H9 (cell line): ENCODE results near the gene CBX3. TPM values are rescaled to one million over a fixed set of nuclear protein-coding genes. Genes with fewer than 3 reads are reported as not detected.

ENCODE experiments used
- DNase-seq: peaks from one replicate; pipeline ENCODE4 v3.0.0-alpha.2; 2017
- H2AFZ ChIP-seq: one replicate; pipeline ENCODE4 v1.6.1; 2013; ENCODE audit warnings: mild to moderate bottlenecking, low read length, control low read depth, moderate library complexity
- H2AK5ac ChIP-seq: 2 replicates; pipeline ENCODE4 v1.6.1; 2013; ENCODE audit warnings: low read length, control low read depth, mixed read lengths; ENCODE audit not compliant: insufficient read length
- H2BK120ac ChIP-seq: one replicate; pipeline ENCODE4 v1.6.1; 2013; ENCODE audit warnings: low read depth, mild to moderate bottlenecking, low read length, control low read depth, inconsistent platforms; ENCODE audit not compliant: poor library complexity, severe bottlenecking
- H2BK12ac ChIP-seq: 2 replicates; pipeline ENCODE4 v1.6.1; 2013; ENCODE audit warnings: low read length, control low read depth, mixed read lengths, low read depth; ENCODE audit not compliant: insufficient read length
- H2BK15ac ChIP-seq: 2 replicates; pipeline ENCODE4 v1.6.1; 2013; ENCODE audit warnings: low read depth, low read length, control low read depth
- H2BK20ac ChIP-seq: one replicate; pipeline ENCODE4 v1.6.1; 2013; ENCODE audit warnings: low read depth, mild to moderate bottlenecking, low read length, control low read depth, inconsistent platforms; ENCODE audit not compliant: poor library complexity, severe bottlenecking
- H2BK5ac ChIP-seq: 2 replicates; pipeline ENCODE4 v1.6.1; 2013; ENCODE audit warnings: low read length, control low read depth, mixed read lengths; ENCODE audit not compliant: insufficient read length
- H3K14ac ChIP-seq: 2 replicates; pipeline ENCODE4 v1.6.1; 2013; ENCODE audit warnings: low read length, control low read depth; ENCODE audit not compliant: insufficient read depth
- H3K18ac ChIP-seq: 2 replicates; pipeline ENCODE4 v1.6.1; 2013; ENCODE audit warnings: low read depth, mild to moderate bottlenecking, mixed read lengths, low read length, control low read depth; ENCODE audit not compliant: insufficient read length
- H3K23ac ChIP-seq: 2 replicates; pipeline ENCODE4 v1.6.1; 2013; ENCODE audit warnings: low read length, control low read depth, mixed read lengths, low read depth; ENCODE audit not compliant: insufficient read length
- H3K23me2 ChIP-seq: 2 replicates; pipeline ENCODE4 v1.6.1; 2013; ENCODE audit warnings: low read depth, mild to moderate bottlenecking, mixed read lengths, low read length, control low read depth; ENCODE audit not compliant: insufficient read length, poor library complexity, severe bottlenecking
- H3K27ac ChIP-seq: 2 replicates; pipeline ENCODE4 v1.5.1; 2013; ENCODE audit warnings: low read length, control low read depth, mixed read lengths, low read depth; ENCODE audit not compliant: insufficient read length
- H3K27me3 ChIP-seq: 2 replicates; pipeline ENCODE4 v1.6.1; 2013; ENCODE audit warnings: low read length, control low read depth, inconsistent platforms; ENCODE audit not compliant: insufficient read depth
- H3K4ac ChIP-seq: 2 replicates; pipeline ENCODE4 v1.6.1; 2013; ENCODE audit warnings: low read depth, mild to moderate bottlenecking, control low read depth, inconsistent platforms, low read length, moderate library complexity
- H3K4me1 ChIP-seq: 2 replicates; pipeline ENCODE4 v1.6.1; 2013; ENCODE audit warnings: low read length, control low read depth, inconsistent platforms; ENCODE audit not compliant: insufficient read depth
- H3K4me2 ChIP-seq: 2 replicates; pipeline ENCODE4 v1.6.1; 2013; ENCODE audit warnings: low read length, control low read depth, mixed read lengths; ENCODE audit not compliant: insufficient read length, insufficient read depth
- H3K56ac ChIP-seq: 2 replicates; pipeline ENCODE4 v1.6.1; 2013; ENCODE audit warnings: low read depth, mild to moderate bottlenecking, mixed read lengths, low read length, control low read depth; ENCODE audit not compliant: insufficient read length
- H3K79me1 ChIP-seq: 2 replicates; pipeline ENCODE4 v1.6.1; 2013; ENCODE audit warnings: low read depth, mild to moderate bottlenecking, moderate library complexity, low read length, control low read depth, inconsistent platforms; ENCODE audit not compliant: insufficient read depth, poor library complexity, severe bottlenecking
- H3K79me2 ChIP-seq: 2 replicates; pipeline ENCODE4 v1.6.1; 2013; ENCODE audit warnings: low read length, control low read depth, inconsistent platforms; ENCODE audit not compliant: insufficient read depth
- H3K9ac ChIP-seq: 2 replicates; pipeline ENCODE4 v1.6.1; 2013; ENCODE audit warnings: low read length, control low read depth, mixed read lengths; ENCODE audit not compliant: insufficient read length; ENCODE audit errors: extremely low read depth
- H3K9me3 ChIP-seq: one replicate; pipeline ENCODE4 v1.6.1; 2013; ENCODE audit warnings: low read depth, low read length, inconsistent platforms; ENCODE audit not compliant: control insufficient read depth
- H3T11ph ChIP-seq: one replicate; pipeline ENCODE4 v1.6.1; 2013; ENCODE audit warnings: mild to moderate bottlenecking, low read length, control low read depth, inconsistent platforms
- H4K20me1 ChIP-seq: one replicate; pipeline ENCODE4 v1.6.1; 2013; ENCODE audit not compliant: control insufficient read depth, insufficient read length, insufficient read depth
- H4K5ac ChIP-seq: 2 replicates; pipeline ENCODE4 v1.6.1; 2013; ENCODE audit warnings: low read depth, mild to moderate bottlenecking, mixed read lengths, low read length, control low read depth; ENCODE audit not compliant: insufficient read length
- H4K8ac ChIP-seq: replicated peaks from 2 replicates; pipeline ENCODE4 v1.6.1; 2013; ENCODE audit warnings: low read length, control low read depth, mixed read lengths, low read depth; ENCODE audit not compliant: insufficient read length
- H4K91ac ChIP-seq: 2 replicates; pipeline ENCODE4 v1.6.1; 2013; ENCODE audit warnings: low read depth, mild to moderate bottlenecking, moderate library complexity, mixed read lengths, low read length, control low read depth; ENCODE audit not compliant: insufficient read length
- H3K27ac Mint-ChIP-seq, 3 experiments: 2 replicates in 2 of 3; 3 replicates in 1 of 3; pipeline ENCODE4 v1.8.0; 2020 to 2021; ENCODE audit warnings: mixed read lengths in 3 of 3, mild to moderate bottlenecking in 1 of 3, moderate library complexity in 1 of 3
- H3K27me3 Mint-ChIP-seq: 2 replicates; pipeline ENCODE4 v1.8.0; 2021; ENCODE audit warnings: low read depth, mild to moderate bottlenecking, moderate library complexity, mixed read lengths
- H3K36me3 Mint-ChIP-seq, 3 experiments: 2 replicates in 2 of 3; 3 replicates in 1 of 3; pipeline ENCODE4 v1.8.0; 2020 to 2021; ENCODE audit warnings: low read depth in 3 of 3, mixed read lengths in 3 of 3; ENCODE audit not compliant: insufficient read depth in 1 of 3
- H3K4me1 Mint-ChIP-seq, 2 experiments: 2 replicates each; pipeline ENCODE4 v1.8.0; 2020; ENCODE audit warnings: mixed read lengths in 2 of 2
- H3K4me3 Mint-ChIP-seq, 2 experiments: 2 replicates in 1 of 2; 3 replicates in 1 of 2; pipeline ENCODE4 v1.8.0; 2020 to 2021; ENCODE audit warnings: mild to moderate bottlenecking in 2 of 2, mixed read lengths in 2 of 2, moderate library complexity in 1 of 2
- H3K9me3 Mint-ChIP-seq, 2 experiments: 2 replicates in 1 of 2; 3 replicates in 1 of 2; pipeline ENCODE4 v1.8.0; 2020; ENCODE audit warnings: mild to moderate bottlenecking in 2 of 2, mixed read lengths in 2 of 2, moderate library complexity in 1 of 2
- WGBS: extraction: QIAGEN DNeasy Blood & Tissue Kit; methylation state at CpG from one replicate; pipeline ENCODE4 v1.1.7; 2013; ENCODE audit warnings: missing lambda C conversion rate, low lambda C conversion rate, mixed read lengths; ENCODE audit not compliant: insufficient read length; ENCODE audit errors: extremely low coverage; 5-methylcytosine and 5-hydroxymethylcytosine counted together
- total RNA-seq: library from RNA; stranded (reverse); gene quantifications from 2 replicates; pipeline ENCODE4 v1.2.1, GENCODE V29; 2021
- TF ChIP-seq, protein P1 (sequence below): fragments of 200-600 bp; sonication (generic); conservative IDR thresholded peaks from 3 replicates; pipeline ENCODE4 v1.8.0; 2021; ENCODE audit warnings: antibody characterized with exemption, mild to moderate bottlenecking

Gene CBX3
- total RNA-seq, 1 experiment from 2014 or later: 288 TPM

GRCh38 chr7:26191233-26191973, 10.1 kb upstream of the CBX3 start:
- Mint-ChIP-seq H3K4me1 (peaks cover 31 to 47% of the 10 kb centered on the region in 2 experiments), H3K4me3 (no peak overlapping the region; a peak in 1 of 5 replicates), H3K9me3 (0 out of 5 replicates have a peak, but pooled peaks cover 0 to 2% of the 10 kb centered on the region in 2 experiments), H3K27me3 (no peaks in the 10 kb centered on the region; the same call in 1 of the 2 replicates), H3K27ac (peak overlapping the region in 2 of 3 experiments; percentile 79 to 92; a peak in 2 of 7 replicates), H3K36me3 (peaks cover 65 to 90% (median 74%) of the 10 kb centered on the region in 3 experiments)
- H2BK12ac ChIP-seq: no peak overlapping the region
- DNase-seq: no peak
- no peaks in the 10 kb centered on the region for H4K20me1 ChIP-seq
- H4K8ac ChIP-seq: no peak overlapping the region
- H3K9ac ChIP-seq: no peak overlapping the region
- no peak overlapping the region for H3K18ac ChIP-seq
- H2AFZ ChIP-seq: no peak overlapping the region
- H3K27me3 ChIP-seq: no peaks in the 10 kb centered on the region
- H2BK120ac ChIP-seq: no peak overlapping the region
- H2BK15ac ChIP-seq: no peak overlapping the region
- H3K27ac ChIP-seq: no peak overlapping the region
- H3K23ac ChIP-seq: no peak overlapping the region
- no peak overlapping the region for H3K14ac ChIP-seq
- H3K56ac ChIP-seq: no peak overlapping the region
- H3K4me1 ChIP-seq: no peaks in the 10 kb centered on the region
- H3K79me1 ChIP-seq: peaks cover 3% of the 10 kb centered on the region
- no peak overlapping the region for H4K5ac ChIP-seq
- H3K79me2 ChIP-seq: peaks cover 12% of the 10 kb centered on the region
- no peak overlapping the region for H3K4ac ChIP-seq
- no peaks in the 10 kb centered on the region for H3K9me3 ChIP-seq
- no peak overlapping the region for H3K4me2 ChIP-seq
- no peak overlapping the region for H2AK5ac ChIP-seq
- H3K23me2 ChIP-seq: no peaks in the 10 kb centered on the region
- H4K91ac ChIP-seq: no peak overlapping the region
- no peak overlapping the region for H3T11ph ChIP-seq
- no peak overlapping the region for H2BK5ac ChIP-seq
- no peak overlapping the region for H2BK20ac ChIP-seq
- TF ChIP-seq, protein P1, sequence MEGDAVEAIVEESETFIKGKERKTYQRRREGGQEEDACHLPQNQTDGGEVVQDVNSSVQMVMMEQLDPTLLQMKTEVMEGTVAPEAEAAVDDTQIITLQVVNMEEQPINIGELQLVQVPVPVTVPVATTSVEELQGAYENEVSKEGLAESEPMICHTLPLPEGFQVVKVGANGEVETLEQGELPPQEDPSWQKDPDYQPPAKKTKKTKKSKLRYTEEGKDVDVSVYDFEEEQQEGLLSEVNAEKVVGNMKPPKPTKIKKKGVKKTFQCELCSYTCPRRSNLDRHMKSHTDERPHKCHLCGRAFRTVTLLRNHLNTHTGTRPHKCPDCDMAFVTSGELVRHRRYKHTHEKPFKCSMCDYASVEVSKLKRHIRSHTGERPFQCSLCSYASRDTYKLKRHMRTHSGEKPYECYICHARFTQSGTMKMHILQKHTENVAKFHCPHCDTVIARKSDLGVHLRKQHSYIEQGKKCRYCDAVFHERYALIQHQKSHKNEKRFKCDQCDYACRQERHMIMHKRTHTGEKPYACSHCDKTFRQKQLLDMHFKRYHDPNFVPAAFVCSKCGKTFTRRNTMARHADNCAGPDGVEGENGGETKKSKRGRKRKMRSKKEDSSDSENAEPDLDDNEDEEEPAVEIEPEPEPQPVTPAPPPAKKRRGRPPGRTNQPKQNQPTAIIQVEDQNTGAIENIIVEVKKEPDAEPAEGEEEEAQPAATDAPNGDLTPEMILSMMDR: no peak
- 100% methylated on average over 1 of the region's 7 CpGs for WGBS
